Stromal cell of bone marrow (primary cell): ENCODE results near the gene HOXA1.

Experiments
- DNase-seq: peaks from one replicate; pipeline ENCODE4 v3.0.0-alpha.2; 2012; ENCODE audit warnings: low read depth

Gene HOXA1

DNA sequence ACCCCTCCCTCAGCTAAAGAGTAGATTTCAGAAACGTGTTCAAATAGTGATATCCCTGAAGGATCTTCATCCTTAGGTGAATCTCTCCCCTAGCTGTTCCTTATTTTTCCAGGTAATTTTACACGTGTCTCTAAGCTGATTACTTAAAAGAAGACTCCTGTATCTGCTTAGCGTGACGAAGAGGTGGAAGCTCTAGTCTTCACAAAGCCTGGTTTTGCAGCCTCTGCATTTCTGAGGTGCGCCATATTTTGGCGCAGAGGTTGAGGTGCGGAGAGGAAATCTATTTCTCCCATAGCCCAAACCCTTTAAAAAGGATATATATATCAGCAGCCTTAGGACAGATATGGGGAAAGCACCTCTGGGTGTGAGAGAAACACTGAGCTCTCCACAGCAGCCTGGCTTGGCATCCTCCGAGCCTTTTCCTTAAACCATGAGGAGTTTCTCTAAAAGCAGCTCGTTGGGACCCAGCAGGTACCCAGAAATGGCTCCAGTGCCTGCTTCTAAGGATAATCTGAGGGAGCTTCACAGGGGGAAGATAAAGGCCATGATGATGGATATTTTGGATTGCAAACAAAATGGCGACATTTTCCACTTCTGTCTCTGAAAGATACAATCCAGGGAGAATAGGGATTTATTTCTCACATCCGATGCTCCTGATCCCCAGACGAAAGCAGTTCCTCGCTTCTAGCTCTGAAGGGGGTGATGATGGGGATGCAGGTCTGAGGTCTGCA is 9.7 kb upstream of the HOXA1 start:
- DNase-seq, result no peak

DNA sequence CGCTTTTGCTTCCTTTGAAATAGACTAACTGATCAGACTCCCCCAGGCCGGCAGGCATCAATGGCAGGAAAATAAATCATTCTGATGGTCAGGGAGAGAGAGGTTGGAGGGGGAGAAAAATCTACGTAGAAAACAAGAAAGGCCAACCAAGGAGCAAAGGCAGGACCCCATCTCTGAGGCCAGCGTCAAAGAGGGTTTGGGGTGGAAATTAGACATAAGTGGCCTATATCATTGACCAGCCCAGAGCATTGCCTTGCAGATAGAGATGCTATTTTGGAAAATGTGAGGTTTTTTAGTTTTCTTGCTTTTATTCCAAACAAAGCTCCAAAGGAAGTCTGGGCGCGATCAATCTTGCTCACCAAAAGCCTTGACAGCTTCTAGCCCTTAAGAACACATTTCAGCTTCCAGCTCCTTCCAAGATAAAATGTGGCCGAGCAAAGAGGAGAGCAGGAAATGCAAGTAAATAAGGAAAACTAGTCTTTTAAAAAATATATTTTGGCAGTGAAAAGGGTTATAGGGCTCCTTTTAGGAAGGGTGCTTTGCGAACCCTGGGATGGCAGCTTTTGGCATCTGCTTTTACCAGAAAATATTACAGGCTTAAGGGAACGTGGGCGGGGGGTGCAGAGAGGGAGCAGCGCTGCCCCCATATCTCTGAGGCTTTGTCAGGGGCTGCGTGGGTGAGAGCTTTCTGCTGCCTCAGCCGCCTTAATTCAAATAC is 8.7 kb upstream of the HOXA1 start:
- no peak for DNase-seq

DNA sequence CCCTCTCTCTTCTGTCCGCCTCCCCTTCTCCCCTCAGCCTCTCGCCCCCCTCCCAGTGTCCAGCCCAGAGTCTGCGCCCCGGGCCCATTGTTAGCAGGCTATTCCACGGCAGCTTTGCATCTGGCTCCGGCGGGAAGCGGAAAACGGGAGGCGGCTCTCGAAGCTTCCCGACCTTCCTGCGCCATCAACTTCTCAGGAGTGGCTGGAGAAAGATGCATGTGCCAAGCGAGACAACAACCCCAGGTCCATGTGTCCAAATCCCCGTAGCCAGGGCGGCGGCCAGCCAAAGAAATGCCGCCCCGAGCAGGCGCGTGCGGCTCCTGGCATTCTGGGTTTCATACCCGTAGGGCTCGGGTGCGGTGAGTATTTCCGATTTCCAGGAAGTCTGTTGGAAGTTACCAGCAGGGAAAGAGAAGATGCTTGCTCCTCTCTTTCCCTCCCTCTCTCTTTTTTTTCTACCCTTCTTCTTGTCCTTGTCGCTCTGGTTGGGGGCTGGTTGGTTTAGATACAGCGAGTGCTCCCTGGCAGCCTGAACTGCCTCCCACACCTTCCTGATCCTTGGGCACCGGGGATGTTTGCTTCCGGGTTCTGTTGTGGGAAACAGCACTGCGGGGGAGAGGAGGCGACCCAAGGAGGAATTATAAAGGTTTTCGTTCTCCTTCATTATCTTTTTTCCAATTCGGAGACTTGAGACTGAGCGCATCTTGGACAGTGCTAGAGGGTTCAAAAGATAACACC is 7.9 kb upstream of the HOXA1 start:
- no peak for DNase-seq

DNA sequence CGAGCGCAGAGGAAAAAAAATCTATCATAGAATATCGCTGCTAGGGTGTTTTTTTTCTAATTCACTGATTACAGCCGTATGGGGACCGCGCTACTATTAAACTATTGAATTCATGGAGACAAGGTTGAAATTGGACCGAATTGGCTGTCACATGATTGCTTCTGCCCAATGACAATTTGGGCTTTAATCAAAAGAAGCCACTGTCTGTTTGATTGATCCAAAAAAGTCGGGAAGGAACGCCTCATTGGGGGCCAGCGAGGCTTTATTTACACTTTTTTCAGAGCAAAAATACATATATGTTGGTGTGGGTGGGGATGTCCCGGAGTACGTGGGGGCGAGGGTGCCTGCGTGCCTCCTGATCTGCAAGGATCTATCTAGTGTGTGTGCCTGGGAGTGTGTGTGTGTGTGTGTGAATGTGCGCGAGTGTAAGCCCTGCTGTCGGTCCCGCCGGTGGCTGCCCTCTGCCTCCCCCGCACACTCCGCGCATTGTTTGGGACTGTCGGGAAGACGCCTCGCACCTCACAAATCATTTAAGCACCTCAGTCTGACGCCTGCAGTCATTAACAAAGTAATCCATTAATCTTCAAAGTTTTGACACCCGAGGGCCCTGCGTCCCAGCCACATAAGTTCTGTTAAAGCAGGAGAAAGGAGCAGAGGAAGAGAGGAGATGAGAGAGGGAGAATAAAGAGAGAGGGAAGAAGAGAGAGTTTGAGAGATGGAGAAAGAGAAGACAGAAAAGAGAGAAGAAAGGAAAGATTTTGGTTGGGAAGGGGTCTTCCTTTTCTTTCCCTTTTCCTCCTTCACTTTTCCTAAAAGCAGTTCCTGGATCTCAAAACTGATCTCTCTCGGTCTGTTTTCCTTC is 7.0 kb upstream of the HOXA1 start, which contains the start of gene HOXA2:
TSS of gene HOXA2 (minus strand) at position 103 of the 862 bp plus-strand sequence. CDS start 183 bp downstream, outside the sequence.
- no peak for DNase-seq

DNA sequence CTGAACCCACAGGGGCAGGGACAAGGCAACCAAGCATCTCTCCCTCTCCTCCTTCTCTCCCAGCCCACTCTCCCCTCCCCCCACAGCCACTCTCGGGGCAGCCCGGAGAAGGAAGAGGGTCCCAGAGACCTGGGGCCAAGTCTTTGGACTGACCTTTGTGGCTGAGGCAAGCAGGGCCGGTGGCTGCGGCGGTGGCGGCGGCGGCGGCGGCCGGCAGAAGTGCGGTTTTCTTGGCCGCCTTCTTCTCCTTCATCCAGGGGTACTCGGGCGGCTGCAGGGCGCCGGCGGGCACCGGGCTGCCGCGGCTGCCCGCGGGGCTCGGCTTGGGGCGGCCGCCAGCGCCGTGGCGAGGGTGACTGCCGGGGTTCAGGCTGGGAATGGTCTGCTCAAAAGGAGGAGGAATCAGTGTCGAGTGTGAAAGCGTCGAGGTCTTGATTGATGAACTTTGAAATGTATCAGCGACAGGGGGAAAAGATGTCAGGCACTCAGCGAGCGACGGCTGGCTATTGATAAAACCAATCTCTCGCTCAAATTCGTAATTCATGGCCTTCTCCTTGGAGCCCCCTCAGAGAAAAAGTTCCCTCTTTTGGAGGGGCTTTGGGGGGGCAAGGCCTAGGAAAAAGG is 6.3 kb upstream of the HOXA1 start:
- no peak for DNase-seq

DNA sequence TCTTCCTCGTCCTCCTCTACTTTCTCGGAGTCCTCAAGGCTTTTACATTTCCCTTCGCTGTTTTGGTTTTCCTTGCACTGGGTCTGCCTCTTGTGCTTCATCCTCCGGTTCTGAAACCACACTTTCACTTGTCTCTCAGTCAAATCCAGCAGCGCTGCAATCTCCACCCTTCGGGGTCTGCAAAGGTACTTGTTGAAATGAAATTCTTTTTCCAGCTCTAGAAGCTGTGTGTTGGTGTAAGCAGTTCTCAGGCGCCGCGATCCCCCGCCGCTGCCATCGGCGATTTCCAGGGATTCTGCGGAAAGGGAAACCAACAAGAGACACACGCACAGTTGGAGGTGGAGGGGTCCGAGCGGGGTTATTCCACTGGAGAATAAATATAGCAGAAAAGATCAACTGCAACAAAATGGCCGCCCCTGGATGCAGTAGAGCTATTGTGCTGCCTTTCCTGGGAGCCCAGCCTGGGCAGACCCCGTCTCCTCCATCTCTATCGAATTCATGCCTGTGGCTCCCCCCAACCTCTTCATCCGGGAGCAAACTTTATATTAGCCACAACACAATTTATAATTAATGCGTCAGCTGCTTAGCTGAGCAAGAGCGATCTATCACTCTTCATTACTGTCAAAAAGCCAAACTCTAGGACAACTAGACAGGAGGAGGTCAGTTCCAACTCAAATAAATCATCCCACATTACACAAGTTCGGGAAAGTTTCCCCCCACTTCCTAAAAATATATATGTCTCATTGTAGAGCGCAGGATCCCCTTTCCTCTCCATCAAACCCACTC is 5.6 kb upstream of the HOXA1 start:
- no peak for DNase-seq

DNA sequence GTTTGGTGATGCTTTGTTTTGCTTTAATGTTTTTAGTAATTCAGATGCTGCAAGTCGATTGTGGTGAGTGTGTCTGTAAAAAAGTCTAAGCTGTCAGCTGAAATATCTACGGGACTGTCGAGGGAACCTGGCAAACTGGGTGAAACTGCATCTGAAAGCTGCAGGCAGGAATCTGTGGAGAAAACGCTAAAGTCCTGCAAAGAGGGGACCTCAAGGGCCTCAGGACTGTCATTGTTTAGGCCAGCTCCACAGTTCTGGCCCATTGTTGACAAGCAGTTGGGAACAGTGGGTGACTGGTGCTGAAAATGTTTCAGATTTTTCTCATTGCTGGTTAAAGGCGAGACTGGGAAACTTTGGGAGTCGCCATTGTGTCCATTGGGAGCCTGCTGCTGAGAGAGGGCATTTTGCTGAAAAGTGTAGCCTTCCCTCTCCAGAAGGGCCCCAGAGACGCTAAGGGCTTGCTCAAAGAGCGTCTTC is 4.9 kb upstream of the HOXA1 start:
- DNase-seq, result no peak

DNA sequence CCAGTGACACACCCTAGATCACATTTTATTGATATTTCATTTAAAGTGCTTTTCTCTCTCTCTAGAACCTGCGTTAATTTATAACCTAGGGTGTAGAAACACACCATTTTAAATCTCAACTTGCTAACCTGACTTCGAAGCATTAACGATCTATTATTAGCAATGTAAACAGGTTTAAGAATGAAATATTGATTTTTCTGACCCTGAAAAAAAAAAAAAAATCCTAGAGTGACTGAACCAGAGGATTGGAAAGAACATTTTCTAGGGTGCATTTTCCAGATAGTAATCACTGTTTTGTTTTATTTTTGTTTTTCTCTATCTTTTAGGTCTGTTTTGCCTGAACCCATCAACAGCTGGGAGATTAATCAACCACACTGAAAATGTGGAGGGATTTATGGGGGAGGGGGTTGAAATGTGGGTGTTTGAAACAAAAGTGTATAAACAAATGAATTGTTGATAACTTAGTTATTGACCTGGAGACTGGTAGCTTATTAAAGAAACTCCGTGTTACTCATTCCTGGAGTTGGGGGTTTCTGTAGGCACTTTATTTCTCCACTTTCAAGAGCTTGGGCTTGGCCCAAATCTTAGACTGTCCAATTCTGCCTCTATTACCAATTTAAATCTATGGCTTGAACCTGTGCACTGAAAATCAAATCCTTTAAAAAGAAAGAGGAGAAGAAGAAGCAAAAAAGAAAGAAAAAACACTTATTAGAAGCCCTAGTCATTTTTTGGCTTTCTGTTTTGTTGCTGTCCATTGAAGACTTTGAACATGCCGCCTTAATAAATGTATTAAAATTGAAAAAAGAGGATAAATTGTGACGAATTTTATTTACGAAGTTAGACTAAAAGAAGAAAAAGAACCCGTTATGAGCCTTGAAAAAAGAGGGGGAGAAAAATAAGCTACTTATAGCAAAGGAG is 3.9 kb upstream of the HOXA1 start:
- no peak for DNase-seq

DNA sequence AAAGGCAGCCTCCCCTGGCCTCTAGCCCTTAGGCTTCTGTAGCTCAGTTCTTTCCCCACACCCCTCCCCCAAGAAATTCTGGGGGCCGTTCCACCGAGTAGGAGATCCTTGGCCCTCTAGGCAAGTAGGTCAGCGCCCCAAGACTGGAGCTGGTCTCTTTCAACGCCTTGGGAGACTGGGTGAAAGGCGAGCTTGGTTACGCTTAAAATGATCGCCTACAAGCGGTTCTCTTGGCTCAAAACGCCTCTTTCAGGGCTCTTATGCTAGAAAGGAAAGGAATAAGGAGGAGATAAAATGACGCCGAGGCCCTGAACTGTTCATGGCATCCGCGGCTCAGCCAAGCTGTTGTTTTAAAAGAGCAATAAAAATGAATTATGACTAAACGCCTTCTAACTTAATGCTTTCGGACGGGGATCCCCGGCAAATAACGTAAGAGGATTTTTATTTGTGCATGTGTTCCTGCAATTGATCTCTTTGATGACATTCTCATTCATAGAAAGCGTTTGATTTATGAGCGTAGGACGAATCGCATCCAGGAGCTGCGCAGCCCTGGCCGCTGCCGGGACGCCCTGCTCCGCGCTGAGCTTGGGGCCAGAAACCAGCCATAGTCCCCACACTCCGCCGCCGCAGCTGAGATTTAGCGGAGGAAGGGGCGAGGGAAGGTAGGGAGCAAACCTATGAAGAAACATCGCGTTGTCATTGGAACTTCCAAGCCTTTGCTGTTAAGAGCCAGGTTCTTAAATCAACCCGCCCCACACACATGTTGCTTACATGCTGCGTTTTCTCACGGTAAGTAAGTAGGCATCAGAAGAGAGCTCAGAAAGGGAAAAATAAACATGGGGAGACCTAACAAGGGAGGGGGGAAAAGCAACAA is 3.0 kb upstream of the HOXA1 start:
- DNase-seq, result peak; percentile 63

DNA sequence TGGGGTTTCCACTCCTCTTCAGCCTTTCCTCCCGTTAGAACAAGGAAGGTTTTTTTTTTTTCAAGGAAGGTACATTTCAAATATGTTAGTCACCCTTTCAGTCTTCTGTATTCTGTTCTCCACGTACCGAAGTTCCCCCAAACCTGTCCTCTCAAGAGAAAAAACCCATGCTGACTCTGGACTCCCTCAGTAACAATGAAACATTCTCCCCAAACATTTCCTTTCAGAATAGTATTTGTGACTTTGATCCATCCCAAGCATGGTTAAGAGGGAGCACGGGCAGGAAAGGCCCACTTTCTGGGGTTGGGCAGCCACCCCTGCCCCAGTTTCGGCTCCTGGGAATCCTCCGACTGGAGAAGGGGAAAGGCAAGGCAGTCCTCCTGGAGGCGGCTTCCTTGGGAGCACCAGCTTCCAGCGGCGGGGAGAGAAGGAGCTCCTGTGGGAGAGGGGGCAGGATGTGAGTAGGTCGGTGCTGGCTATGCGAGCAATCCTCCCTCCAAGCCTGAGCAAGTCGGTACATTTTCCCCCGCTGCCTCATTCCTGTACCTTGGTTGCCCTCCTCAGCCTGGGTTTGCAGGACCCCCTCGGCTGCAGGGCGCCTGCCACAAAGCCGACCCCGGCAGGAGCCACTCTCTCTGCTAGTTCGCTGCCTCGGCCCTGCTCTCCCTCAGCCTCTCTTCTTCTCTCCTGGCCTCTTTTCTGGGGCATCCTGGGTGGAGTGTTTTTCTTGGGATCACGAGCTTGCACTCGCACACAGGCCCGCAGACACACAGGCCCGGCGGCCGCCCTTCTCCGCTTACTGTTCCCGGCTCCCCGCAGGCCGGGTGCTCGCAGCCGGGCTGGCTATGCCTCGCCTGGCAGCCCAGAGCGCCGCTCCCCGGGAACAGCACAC is 2.1 kb upstream of the HOXA1 start:
- DNase-seq, result no peak

DNA sequence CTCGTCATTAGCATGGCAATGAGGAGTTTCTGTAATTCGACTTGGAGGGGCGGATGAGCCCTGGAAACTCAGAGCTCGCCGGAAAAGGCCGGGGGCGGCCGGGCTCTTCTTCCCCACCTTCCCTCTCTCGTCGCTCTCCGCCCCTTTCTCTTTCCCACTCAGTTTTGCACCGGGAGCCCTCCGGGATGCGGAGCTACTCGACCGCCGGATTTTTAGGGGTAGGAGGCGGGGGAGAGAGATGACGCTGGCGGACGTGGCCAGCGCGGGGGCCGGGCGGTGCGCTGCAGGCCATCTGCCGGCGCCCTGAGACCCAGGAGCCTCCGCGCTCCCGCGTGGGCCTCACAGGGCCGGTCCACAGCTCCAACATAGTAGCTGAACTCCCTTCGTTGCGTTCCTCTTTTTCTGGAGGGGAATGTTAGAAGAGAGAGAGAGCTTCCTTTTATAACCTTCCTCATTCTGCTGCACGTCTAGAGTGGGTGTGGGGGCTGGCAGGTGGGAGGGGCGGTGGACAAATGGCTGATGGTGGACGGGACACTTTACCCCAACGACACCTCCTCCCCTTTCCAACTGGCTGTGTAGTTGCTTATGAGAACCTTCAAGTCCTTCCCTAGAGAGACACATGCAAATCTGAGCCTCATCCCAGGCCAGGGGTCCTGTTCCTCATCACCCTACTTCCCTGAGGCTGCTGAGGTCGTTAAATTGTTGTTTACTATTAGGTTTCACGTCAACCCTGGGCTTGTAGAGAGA is 1.1 kb upstream of the HOXA1 start:
- no peak for DNase-seq

DNA sequence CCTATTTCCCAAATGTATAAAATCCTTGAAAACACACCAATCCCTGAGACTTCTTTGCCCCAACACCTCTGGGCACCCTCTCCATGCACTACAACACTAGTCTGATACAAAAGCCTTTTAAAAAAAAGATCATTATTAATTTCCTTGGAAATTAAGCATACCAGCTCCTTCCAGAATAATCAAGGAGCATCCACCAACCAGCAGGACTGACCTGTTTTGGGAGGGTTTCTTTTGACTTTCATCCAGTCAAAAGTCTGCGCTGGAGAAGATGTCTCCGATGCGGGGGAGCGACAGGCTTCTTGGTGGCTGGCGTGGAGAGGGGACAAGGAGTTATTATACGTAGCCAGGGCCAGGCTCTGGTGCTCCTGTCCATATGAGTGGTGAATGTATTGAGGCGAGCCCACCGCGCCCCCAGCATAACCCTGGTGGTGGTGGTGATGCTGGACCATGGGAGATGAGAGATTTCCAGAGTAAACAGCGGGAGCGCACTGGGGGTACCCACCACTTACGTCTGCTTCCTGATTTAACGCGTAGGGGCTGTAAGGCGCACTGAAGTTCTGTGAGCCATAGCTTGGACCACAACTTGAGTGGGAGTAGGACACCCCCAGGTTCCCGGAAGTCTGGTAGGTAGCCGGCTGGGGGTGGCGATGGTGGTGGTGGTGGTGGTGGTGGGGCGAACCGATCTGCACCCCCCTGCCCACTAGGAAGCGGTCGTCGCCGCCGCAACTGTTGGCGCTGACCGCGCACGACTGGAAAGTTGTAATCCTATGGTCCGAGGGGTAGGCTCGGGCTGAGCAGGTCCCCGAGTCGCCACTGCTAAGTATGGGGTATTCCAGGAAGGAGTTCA is 527 bp downstream of the HOXA1 start:
- no peak for DNase-seq

DNA sequence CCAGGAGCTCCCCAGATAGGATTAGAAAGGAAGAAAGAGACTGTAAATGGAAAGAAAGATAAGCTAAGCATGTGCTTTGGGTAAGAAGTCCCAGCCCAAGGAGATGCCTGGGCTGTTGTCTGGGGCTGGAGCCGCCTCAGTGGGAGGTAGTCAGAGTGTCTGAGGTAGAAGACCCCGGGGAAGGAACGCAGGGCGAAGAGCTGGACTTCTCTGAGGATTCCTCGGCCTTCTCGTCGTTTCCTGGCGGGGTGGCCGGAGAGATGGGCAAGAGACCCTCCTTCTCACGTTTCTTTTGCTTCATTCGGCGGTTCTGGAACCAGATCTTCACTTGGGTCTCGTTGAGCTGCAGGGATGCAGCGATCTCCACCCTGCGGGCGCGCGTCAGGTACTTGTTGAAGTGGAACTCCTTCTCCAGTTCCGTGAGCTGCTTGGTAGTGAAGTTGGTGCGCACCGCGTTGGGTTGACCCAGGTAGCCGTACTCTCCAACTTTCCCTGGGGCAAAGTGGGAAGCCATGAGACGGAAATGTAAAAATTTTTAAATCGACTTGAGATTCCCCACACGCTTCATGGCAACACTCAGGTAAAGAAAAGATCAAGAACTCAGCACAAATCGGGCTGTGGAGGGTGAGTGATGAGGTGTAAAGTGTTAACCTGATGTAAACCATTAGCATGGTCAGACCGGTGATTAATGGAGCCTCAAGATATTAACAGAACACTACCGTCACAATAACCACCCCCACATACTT is 1.3 kb downstream of the HOXA1 start:
- DNase-seq, result no peak

DNA sequence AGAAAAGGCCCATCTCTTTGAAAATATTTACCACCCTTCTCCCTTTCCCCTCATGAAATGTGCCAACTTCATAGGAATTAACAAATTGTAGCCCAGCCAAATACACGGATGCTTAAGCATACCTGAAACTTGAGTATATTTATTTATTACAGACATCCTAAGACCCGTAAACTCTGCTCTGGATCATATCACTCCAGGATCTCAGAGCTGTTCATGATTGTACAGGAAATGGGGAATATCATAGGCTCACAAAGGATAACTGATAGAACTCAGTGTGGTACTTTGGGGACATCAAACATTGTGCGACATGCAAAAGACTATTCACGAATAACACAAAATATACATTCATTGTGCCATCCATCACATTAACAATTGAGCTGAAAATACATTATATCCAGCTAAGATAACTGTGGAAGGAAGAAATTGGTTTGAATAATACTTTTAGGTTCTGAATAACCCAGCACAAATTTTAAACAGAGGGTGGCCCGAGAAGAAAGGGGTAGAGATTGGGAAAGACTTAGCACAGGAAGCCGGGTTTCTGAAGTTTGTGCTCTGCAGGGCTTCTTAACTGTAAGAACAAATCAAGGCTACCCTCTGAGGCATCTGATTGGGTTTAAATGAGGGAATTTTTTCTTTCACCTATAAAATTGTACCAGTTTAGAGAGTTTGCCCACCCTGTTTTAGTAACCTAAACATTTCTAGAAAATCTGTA is 2.5 kb downstream of the HOXA1 start:
- DNase-seq, result no peak

DNA sequence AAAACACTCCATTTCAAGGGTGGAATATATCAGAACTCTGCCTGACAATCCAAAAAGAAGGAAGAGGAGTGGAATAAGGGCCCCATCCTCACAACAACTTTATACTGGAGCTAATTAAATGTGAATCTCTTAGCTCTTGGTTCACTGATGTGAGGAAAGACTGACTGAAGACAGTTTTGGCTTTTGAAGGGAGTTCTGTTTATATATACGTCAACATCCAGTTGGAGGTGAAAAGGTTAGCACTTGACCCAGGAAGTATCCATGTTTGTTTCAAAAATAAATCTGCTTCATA is 3.0 kb downstream of the HOXA1 start:
- DNase-seq, result no peak
